Activated T-cell treated with anti-CD3 and anti-CD28 coated beads, Interleukin-2, amount 50 U/mL, for 72 hours (primary cell): ENCODE results near the gene SCN9A. TPM values are rescaled to one million over a fixed set of nuclear protein-coding genes. Genes with fewer than 3 reads are reported as not detected.
"Not testable (repeated sequence)": the region's sequence is repeated elsewhere in the genome, so short reads cannot be mapped to it uniquely, and the experiment has no call there.

Source experiments
- ATAC-seq, 2 donors: fragments of 150-1000 bp; cut with Tn5 transposase; replicated peaks in 1 of 2; 2 replicates each; pipeline ENCODE4 v1.10.0; 2021; ENCODE audit warnings: moderate library complexity in 2 of 2, mild to moderate bottlenecking in 1 of 2
- DNase-seq, 2 donors: peaks; one replicate each; pipeline ENCODE4 v3.0.0; 2021 to 2022; ENCODE audit warnings: mixed read lengths in 1 of 2
- H3K27ac Mint-ChIP-seq: one replicate; pipeline ENCODE4 v1.8.0; 2022; ENCODE audit warnings: mild to moderate bottlenecking, moderate library complexity, mixed read lengths
- H3K27me3 Mint-ChIP-seq: one replicate; pipeline ENCODE4 v1.8.0; 2022; ENCODE audit warnings: low read depth, mixed read lengths
- H3K36me3 Mint-ChIP-seq, 2 donors: one replicate each; pipeline ENCODE4 v1.8.0; 2022; ENCODE audit warnings: mixed read lengths in 2 of 2, mild to moderate bottlenecking in 1 of 2; ENCODE audit not compliant: insufficient read depth in 2 of 2
- H3K4me1 Mint-ChIP-seq: one replicate; pipeline ENCODE4 v1.8.0; 2022; ENCODE audit warnings: low read depth, mixed read lengths
- H3K4me3 Mint-ChIP-seq, 2 donors: one replicate each; pipeline ENCODE4 v1.8.0; 2022; ENCODE audit warnings: mild to moderate bottlenecking in 2 of 2, mixed read lengths in 2 of 2, moderate library complexity in 2 of 2
- H3K9me3 Mint-ChIP-seq, 2 donors: one replicate each; pipeline ENCODE4 v1.8.0; 2022; ENCODE audit warnings: mixed read lengths in 2 of 2
- total RNA-seq, 2 donors: library from RNA; stranded (reverse); gene quantifications; one replicate each; pipeline ENCODE4 v1.2.3, GENCODE V29; 2022

Gene SCN9A
- total RNA-seq, 2 donors from 2014 or later, result 0.12 to 0.38 TPM

DNA sequence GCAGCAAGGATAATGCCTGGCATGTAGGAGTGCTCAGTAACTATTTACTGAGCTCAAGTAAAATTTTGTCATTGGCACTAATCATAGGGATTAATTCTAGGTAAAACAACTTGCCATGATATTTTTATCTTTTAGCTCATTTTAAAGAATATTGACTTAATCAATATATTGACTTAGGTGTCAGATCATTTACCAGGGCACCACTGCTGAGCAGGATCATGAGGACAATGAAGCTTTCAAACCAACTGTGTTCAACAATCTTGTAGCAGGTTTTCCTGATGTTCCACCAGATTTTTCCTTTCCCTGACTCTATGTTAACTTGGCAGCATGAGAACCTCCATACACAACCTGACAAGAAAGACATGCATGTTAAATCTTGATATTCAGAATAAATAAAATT is 133.4 kb downstream of the SCN9A start:
- no peaks in the 10 kb centered on the region for H3K36me3 Mint-ChIP-seq
- no peak overlapping the region for H3K4me3 Mint-ChIP-seq
- no peaks in the 10 kb centered on the region for H3K27me3 Mint-ChIP-seq
- ATAC-seq (no peak), DNase-seq (no peak)
- H3K4me1 Mint-ChIP-seq, result no peaks in the 10 kb centered on the region
- no peak overlapping the region for H3K27ac Mint-ChIP-seq
- H3K9me3 Mint-ChIP-seq, result peaks cover 0 to 4% of the 10 kb centered on the region in 2 donors

DNA sequence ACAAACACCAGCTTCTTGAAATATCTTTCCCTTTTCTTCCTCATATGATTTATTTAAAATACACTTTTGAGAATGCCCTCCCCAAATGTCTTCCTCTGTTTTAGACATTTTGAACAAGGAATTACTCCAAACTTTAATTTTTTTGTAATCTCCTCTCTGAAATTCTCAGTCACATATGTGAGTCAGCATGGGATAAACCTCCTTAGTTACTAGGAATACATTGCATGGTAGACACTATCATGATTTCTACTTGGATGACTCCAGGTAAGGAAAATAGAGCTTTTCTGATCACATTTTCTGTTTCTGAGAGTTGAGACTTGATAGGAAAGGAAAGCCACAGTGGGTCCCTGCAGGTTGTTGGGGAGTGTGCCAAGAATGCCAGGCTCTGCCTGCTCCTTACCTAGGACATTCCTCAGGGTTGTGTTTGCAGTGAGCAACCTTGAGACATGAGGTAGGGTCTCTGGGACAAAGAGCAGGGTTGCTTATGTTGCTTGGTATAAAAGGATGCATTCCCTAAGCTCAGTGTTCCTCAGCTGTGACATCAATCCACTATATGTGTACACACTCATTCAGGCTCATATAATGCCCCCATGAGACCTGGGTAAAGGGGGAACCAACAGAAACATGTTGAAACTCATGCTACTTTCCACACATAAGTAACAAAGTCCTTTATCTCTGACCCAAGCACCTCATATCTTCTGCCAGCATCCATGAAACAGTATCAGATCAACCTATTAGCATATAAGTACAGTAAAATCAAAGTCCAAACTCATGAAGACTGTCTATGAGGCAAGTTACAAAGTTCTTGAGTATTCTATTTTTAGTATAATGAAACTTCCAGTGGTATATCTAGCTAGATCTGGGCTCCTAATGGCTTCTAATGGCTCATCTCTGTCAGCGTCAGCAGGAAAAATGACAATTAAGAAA is 135.1 kb downstream of the SCN9A start:
- no peak overlapping the region for H3K27ac Mint-ChIP-seq
- ATAC-seq, result no peak
- H3K9me3 Mint-ChIP-seq, result peaks cover 0 to 4% of the 10 kb centered on the region in 2 donors
- H3K4me3 Mint-ChIP-seq, result no peak overlapping the region
- no peak for DNase-seq
- H3K36me3 Mint-ChIP-seq, result no peaks in the 10 kb centered on the region
- no peaks in the 10 kb centered on the region for H3K27me3 Mint-ChIP-seq
- H3K4me1 Mint-ChIP-seq, result no peaks in the 10 kb centered on the region

DNA sequence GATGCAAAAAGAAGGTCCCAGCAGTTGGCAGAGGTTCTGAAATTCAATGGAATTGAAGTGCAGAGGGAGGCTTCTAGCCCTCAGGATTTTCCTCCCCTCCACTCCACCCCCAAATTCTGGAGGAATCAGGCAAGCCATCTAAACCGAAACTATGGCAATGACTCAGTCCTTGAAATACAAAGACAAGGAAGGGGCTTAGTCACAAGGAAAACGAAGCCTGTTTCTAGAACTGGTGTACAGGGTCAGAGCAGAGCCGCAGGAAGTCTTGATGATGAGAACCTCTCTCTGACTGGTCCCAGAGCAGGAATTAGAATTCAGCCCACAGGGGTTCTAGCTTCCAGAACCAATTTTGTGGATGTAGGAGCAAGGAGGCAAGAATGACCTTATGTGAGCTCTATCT is 136.2 kb downstream of the SCN9A start:
- Mint-ChIP-seq H3K9me3 (peaks cover 0 to 4% of the 10 kb centered on the region in 2 donors), H3K27me3 (no peaks in the 10 kb centered on the region), H3K36me3 (no peaks in the 10 kb centered on the region), H3K4me3 (no peak overlapping the region), H3K4me1 (no peaks in the 10 kb centered on the region), H3K27ac (no peak overlapping the region)
- no peak for DNase-seq
- no peak for ATAC-seq

DNA sequence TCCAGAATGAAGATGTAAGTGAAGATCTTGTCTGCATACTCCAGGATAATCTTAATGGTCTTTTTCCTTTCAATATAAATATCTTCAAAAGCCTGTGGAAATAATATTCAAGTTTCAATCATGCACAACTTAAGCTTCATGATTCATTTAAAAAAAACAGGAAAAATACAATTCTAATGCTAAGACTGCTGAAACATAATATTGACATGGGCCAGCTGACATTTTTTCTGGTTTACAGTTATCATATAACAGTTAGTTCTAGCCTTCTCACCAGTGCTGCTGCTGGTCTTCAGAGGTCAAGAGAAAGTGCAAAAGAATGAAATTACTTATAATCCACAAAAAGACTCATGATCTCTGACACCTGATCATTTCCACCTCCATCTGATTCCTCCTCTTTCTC is 137.6 kb downstream of the SCN9A start:
- H3K27me3 Mint-ChIP-seq, result no peaks in the 10 kb centered on the region
- no peaks in the 10 kb centered on the region for H3K36me3 Mint-ChIP-seq
- H3K27ac Mint-ChIP-seq, result no peak overlapping the region
- H3K4me1 Mint-ChIP-seq, result no peaks in the 10 kb centered on the region
- no peak for ATAC-seq
- no peak for DNase-seq
- no peak overlapping the region for H3K4me3 Mint-ChIP-seq
- H3K9me3 Mint-ChIP-seq, result no peaks in the 10 kb centered on the region

DNA sequence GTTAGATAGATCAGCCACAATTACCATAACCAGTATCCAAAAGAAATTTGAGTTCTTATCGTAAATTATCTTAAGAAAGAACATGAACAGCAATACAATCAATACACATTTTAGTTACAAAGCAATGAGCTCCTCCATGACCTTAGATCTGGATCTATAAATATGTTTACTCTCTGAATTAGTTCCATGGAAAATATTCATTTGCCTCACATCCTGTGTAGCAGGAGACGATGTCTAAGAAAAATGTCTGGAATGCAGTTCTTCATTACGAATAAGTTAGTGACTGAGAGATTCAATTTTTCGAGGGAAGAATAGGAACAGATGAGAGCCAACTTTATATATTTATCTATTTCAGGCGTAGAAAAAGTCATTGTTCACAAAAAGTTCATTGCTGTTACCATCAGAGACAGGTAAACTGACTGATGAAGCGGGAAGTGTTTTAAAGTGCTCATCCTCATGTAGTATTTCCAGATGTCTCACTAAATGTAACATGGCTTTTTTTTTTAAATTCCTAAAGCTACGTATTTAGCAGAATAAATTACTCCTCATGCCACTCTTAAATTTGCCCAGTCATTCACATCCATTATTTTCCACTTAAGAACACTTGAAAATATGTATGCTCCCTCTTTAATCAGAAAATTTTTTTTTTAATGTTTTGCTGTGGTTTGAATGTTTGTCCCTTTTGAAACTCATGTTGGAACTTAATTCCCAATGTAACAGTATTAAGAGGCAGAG is 141.5 kb downstream of the SCN9A start:
- ATAC-seq, result no peak
- DNase-seq, result no peak
- Mint-ChIP-seq H3K9me3 (no peaks in the 10 kb centered on the region), H3K36me3 (no peaks in the 10 kb centered on the region), H3K4me3 (no peak overlapping the region), H3K27me3 (no peaks in the 10 kb centered on the region), H3K27ac (no peak overlapping the region), H3K4me1 (no peaks in the 10 kb centered on the region)

DNA sequence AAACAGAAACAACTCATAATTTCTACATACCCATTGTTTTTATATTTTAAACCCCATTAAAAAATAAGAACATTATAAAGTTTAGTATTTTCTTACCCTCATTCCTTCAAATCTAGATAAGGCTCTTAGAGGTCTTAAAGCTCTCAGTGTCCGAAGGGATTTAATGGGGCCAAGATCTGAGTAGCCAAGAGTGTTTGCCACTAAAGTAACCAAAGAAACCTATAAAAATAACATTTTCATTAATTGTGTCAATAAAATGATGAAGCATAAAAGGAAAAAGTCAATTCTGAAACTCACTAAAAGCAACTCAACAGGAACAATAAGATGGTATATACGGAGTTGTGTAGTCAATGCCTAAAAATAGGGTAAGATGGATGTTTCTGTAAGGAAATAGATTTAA is 142.5 kb downstream of the SCN9A start:
- Mint-ChIP-seq H3K27me3 (no peaks in the 10 kb centered on the region), H3K27ac (no peak overlapping the region), H3K9me3 (no peaks in the 10 kb centered on the region)

DNA sequence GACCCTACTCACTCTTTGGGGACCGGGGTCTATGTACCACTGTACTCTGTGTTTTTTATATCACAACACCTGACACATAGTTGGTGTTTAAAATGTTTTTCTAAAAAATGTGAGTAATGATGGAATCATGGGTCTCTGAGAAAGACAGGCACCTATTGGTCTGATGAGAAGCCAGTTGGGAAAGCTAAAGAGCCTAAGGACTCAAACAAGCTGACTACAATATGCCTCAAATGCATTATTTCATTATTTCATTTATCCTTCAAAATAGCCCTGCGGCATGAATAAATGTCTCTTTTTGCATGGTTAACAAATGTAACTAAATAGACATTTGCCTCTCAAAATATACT is 145.0 kb downstream of the SCN9A start:
- H3K27me3 Mint-ChIP-seq, result no peaks in the 10 kb centered on the region
- ATAC-seq, result no peak
- no peaks in the 10 kb centered on the region for H3K4me1 Mint-ChIP-seq
- no peak for DNase-seq
- H3K4me3 Mint-ChIP-seq, result no peak overlapping the region
- no peaks in the 10 kb centered on the region for H3K9me3 Mint-ChIP-seq
- H3K36me3 Mint-ChIP-seq, result no peaks in the 10 kb centered on the region
- H3K27ac Mint-ChIP-seq, result no peak overlapping the region

More for the DNA sequence above, 142.5 kb downstream of the SCN9A start:
- ATAC-seq (no peak), DNase-seq (no peak)
- Mint-ChIP-seq H3K36me3 (no peaks in the 10 kb centered on the region), H3K4me3 (no peak overlapping the region), H3K4me1 (no peaks in the 10 kb centered on the region)

DNA sequence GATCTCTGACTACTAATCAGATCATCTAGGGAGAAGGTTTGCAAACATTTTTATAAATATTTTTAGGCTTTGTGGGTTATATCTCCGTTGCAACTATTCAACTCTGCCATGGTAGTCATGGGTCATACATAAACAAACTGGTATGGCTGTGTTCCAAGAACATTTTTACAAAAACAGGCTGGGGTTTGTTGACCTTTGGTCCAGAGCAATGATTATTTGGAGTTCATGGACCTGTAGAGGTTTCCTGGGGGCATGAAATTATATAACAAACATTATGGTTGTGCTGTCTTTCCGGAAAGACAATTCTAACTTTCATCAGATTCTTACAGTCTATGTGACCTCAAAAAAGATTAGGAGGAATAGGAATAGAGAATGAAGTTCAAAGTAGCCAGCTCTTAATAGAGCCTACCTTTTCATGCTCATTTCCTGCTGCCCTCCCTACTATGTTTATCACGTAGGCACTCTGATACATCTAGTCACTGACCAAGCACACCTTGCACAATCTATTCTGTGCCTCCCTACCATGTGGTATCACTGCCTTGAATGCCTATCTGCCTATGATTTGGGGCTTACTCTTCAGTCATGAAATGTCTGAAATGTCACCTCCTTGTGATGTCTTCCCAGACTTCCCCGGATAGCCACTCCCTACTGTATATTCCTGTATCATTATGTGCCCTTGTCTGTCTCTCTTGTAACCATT is 145.6 kb downstream of the SCN9A start:
- Mint-ChIP-seq H3K9me3 (no peaks in the 10 kb centered on the region), H3K4me3 (no peak overlapping the region), H3K27me3 (no peaks in the 10 kb centered on the region), H3K27ac (no peak overlapping the region), H3K4me1 (no peaks in the 10 kb centered on the region), H3K36me3 (no peaks in the 10 kb centered on the region)
- ATAC-seq, result no peak
- no peak for DNase-seq

DNA sequence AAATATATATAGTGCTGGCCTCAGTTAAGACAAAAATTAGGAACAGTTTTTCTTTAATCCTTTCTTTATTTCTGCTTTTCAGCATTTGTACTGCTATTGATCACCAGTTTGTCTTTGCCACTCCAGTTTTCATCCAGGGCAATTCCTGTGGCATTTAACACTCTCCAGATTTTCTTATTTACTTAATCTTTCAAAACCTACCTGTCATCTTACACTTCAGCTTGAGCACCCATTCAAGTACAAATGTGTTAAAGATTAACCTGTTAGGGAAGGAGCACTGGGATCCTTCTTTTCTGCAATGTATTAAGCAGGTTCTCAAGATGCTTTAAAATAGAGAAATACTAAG is 146.1 kb downstream of the SCN9A start:
- Mint-ChIP-seq H3K36me3 (no peaks in the 10 kb centered on the region), H3K27me3 (no peaks in the 10 kb centered on the region), H3K4me3 (no peak overlapping the region), H3K4me1 (no peaks in the 10 kb centered on the region), H3K27ac (no peak overlapping the region), H3K9me3 (no peaks in the 10 kb centered on the region)
- ATAC-seq (no peak), DNase-seq (no peak)

GRCh38 chr2:166224197-166224596 is 151.5 kb downstream of the SCN9A start:
- no peaks in the 10 kb centered on the region for H3K4me1 Mint-ChIP-seq
- no peaks in the 10 kb centered on the region for H3K36me3 Mint-ChIP-seq
- no peak overlapping the region for H3K27ac Mint-ChIP-seq
- H3K9me3 Mint-ChIP-seq, result no peaks in the 10 kb centered on the region
- H3K4me3 Mint-ChIP-seq, result no peak overlapping the region
- ATAC-seq (no peak), DNase-seq (no peak)
- no peaks in the 10 kb centered on the region for H3K27me3 Mint-ChIP-seq

DNA sequence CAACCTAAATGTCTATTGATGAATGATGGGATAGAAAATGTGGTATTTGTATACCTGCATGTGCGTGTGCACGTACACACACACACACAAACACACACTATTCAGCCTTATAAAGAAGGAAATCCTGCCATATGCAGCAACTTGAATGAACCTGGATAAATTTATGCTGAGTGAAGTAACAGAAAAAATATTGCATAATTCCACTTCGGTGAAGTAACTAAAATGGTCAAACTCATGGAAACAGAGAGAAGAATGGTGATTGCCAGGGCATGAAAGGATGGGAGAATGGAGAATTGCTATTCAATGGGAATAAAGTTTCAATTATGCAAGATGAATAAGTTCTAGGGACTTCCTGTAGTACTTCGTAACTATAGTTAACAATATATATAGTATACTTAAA is 152.4 kb downstream of the SCN9A start:
- Mint-ChIP-seq H3K4me3 (no peak overlapping the region), H3K36me3 (no peaks in the 10 kb centered on the region), H3K9me3 (no peaks in the 10 kb centered on the region), H3K27ac (no peak overlapping the region), H3K4me1 (no peaks in the 10 kb centered on the region), H3K27me3 (no peaks in the 10 kb centered on the region)
- no peak for ATAC-seq
- no peak for DNase-seq

DNA sequence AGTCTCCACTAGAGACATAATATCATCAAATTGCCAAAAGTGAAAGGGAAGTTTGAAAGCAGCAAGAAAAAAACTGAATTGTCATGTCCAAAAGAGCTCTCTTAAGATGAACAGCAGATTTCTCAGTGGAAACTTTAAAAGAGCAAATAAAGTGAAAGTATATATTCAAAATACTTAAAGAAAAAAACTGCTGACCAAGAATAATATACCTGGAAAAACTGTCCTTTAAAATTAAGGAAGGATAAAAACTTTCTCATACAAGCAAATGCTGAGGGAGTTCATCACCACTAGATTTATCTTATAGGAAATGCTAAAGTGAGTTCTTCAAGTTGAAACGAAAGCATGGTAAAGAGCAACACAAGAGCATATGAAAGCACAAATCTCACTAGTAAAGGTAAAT is 164.7 kb downstream of the SCN9A start:
- H3K9me3 Mint-ChIP-seq, result peaks cover 5 to 9% of the 10 kb centered on the region in 2 donors
- H3K27ac Mint-ChIP-seq, result no peak overlapping the region
- H3K4me1 Mint-ChIP-seq, result no peaks in the 10 kb centered on the region
- no peak for DNase-seq
- no peaks in the 10 kb centered on the region for H3K27me3 Mint-ChIP-seq
- ATAC-seq, result no peak
- peaks cover 1 to 5% of the 10 kb centered on the region in 2 donors for H3K36me3 Mint-ChIP-seq
- H3K4me3 Mint-ChIP-seq, result no peak overlapping the region

DNA sequence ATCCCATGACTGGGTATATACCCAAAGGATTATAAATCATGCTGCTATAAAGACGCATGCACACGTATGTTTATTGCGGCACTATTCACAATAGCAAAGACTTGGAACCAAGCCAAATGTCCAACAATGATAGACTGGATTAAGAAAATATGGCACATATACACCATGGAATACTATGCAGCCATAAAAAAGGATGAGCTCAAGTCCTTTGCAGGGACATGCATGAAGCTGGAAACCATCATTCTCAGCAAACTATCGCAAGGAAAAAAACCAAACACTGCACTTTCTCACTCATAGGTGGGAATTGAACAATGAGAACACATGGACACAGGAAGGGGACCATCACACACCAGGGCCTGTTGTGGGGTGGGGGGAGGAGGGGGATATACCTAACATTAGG is 165.8 kb downstream of the SCN9A start:
- not testable (repeated sequence) for DNase-seq, H3K27ac Mint-ChIP-seq, ATAC-seq, H3K4me3 Mint-ChIP-seq, H3K27me3 Mint-ChIP-seq, H3K36me3 Mint-ChIP-seq, H3K4me1 Mint-ChIP-seq
- peaks cover 4 to 11% of the 10 kb centered on the region in 2 donors for H3K9me3 Mint-ChIP-seq
